Skeletal muscle satellite cell (primary cell): ENCODE measurements around the gene UNC5A.

Source experiments
- H3K27me3 ChIP-seq: 2 replicates; pipeline ENCODE4 v1.7.0; 2013; ENCODE audit warnings: low read length; ENCODE audit not compliant: control insufficient read depth, insufficient read depth
- H3K36me3 ChIP-seq: 2 replicates; pipeline ENCODE4 v1.7.0; 2013; ENCODE audit warnings: mild to moderate bottlenecking, control low read depth, low read length; ENCODE audit not compliant: insufficient read depth
- H3K4me1 ChIP-seq: 2 replicates; pipeline ENCODE4 v1.7.0; 2013; ENCODE audit warnings: low read length; ENCODE audit not compliant: control insufficient read depth, insufficient read depth
- H3K4me2 ChIP-seq: 2 replicates; pipeline ENCODE4 v1.7.0; 2013; ENCODE audit warnings: mild to moderate bottlenecking, low read length
- H3K4me3 ChIP-seq: 2 replicates; pipeline ENCODE4 v1.7.0; 2013; ENCODE audit warnings: low read length
- H3K9ac ChIP-seq: 2 replicates; pipeline ENCODE4 v1.7.0; 2013; ENCODE audit warnings: mild to moderate bottlenecking, low read depth, low read length, moderate library complexity
- H3K9me3 ChIP-seq: replicated peaks from 2 replicates; pipeline ENCODE4 v1.7.0; 2013; ENCODE audit warnings: mild to moderate bottlenecking, control low read depth, low read length

UNC5A gene

DNA sequence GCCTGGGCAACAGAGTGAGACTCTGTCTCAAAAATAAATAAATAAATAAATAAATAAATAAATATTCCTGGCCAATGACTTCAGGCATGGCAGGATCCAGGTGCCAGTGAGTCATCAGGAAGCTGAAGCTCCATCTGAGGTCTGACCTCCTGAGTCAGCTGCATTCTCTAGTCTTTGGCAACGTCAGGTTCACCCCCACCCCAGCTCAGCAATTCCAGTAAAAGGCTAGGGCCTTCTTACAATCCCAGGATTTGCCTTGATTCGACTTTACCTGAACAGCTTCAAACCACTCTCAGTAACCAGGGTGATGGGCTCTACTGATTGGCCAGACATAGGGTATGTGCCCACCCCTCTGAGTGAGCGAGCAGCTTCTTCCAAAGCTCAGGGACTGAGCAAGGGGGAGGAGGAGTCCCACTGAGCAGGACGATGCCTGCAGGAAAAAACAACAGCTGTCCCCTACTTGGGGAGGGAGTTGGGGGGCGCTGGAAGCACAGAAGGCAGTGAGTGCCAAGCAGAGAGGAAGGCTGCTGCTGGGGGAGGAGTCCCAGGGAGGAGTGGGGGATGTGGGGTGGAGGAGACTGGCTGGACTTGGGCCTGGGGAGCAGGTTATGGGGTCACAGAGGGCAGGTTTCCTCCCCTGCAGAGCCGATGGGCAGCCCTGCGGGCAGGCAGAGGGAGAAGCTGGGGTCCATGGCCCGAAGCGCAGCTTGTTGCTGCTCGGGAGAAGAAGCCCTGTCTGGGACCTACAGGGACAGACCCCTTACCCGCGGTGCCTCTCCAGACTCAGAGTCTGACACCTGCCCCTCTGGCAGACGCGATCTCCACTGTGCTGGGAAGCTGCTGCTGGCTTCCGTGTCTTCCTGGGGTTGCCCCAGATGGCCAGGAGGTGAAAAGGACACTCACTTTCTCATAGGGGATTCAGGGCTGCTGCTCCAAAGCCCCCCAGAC lies 25.9 kb upstream of the UNC5A start:
- no peaks in the 10 kb centered on the region for H3K36me3 ChIP-seq
- no peak overlapping the region for H3K9ac ChIP-seq
- H3K4me1 ChIP-seq = no peaks in the 10 kb centered on the region
- H3K9me3 ChIP-seq = no peaks in the 10 kb centered on the region
- H3K4me3 ChIP-seq = no peak overlapping the region
- no peak overlapping the region for H3K4me2 ChIP-seq
- H3K27me3 ChIP-seq = peaks cover 62% of the 10 kb centered on the region

DNA sequence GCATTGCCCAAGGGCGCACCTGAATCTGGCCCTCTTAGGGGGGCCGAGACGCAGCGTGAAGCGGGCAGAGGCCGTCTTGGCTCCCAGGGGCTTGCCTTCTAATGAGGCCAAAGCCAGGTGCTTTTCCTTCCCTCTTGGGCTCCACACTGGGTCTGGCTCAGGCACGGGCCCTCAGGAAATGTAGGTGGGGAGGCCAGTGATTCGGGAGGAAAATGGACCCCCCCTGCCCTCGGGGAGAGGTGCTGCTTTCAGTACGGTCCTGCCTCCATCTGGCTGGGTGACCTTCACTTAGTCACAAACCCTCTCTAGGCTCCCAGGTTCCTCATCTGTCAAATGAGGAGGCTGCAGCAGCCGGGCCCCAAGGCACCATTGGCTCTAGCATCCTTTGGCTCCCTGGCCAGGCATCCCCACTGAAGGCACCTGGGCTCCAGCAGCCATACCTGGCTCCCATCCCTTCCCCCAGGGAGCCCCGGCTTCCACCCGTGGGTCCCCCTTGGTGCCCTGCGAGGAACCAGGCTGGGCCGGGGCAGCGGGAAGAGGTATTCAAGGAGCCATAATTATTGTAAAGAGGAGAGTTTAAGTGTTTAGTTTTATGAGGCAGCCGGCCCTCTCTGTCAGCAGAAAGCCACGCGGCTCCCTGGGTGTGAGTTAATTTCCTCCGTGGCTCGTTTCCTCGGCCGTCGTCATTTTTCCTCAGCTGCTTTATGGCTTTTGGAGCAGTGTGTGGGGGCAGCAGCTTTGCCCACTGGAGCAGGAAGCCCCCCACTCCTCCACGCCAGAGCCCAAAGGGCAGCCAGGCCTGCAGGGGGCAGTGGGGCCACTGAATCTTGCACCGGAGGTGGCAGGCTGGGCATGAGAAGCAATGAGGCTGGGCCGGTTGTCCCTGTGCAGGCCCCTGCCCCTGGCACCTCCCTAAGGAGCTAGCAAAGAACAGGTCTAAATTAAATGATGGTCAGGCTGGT lies 24.9 kb upstream of the UNC5A start:
- H3K4me1 ChIP-seq = no peaks in the 10 kb centered on the region
- no peaks in the 10 kb centered on the region for H3K36me3 ChIP-seq
- no peak overlapping the region for H3K4me3 ChIP-seq
- peaks cover 61% of the 10 kb centered on the region for H3K27me3 ChIP-seq
- no peak overlapping the region for H3K4me2 ChIP-seq
- H3K9ac ChIP-seq = no peak overlapping the region
- no peaks in the 10 kb centered on the region for H3K9me3 ChIP-seq

DNA sequence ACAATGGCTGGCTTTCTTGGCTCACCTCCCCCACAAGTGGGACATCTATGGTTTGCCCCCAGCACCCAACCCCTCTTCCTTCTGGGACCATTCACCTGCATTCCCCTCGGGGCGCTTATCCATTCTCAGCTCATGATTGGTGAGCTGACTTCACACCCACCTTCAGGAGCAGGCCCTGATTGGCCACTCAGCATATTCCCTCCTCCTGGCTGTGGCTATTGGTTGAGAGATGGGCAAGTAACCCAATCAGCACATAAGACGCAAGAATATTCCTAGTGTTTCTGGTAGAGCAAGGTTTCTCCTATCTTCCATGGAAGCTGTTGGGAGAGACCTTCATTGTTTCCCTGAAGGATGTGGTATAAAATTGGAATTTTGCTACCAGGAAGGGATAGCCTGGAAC lies 22.7 kb upstream of the UNC5A start:
- H3K36me3 ChIP-seq = no peaks in the 10 kb centered on the region
- H3K9me3 ChIP-seq = no peaks in the 10 kb centered on the region
- H3K4me1 ChIP-seq = no peaks in the 10 kb centered on the region
- no peak overlapping the region for H3K9ac ChIP-seq
- H3K4me2 ChIP-seq = no peak overlapping the region
- H3K27me3 ChIP-seq = peaks cover 58% of the 10 kb centered on the region
- H3K4me3 ChIP-seq = no peak overlapping the region

DNA sequence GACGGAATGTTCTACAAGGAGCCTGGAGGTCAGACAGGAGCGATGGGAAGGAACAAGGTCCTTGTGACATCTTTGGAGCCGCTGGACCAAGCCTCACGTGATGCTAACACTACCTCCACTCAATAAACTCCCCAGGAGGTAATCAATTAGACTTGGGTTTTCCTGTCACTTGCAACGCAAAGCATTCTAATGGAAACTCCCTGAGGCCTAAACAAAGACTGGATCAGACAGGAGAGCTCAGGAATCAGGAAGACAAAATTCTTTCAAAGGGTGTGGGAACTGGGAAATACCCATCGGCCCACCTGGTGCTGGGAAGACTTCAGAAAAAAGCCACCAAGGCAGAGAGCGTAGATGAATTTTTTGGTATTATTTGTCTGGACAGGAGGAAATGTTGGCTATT lies 22.3 kb upstream of the UNC5A start:
- Histone ChIP-seq H3K4me3 (no peak overlapping the region), H3K27me3 (peaks cover 62% of the 10 kb centered on the region), H3K4me2 (no peak overlapping the region), H3K9ac (no peak overlapping the region), H3K9me3 (no peaks in the 10 kb centered on the region), H3K4me1 (no peaks in the 10 kb centered on the region), H3K36me3 (no peaks in the 10 kb centered on the region)

DNA sequence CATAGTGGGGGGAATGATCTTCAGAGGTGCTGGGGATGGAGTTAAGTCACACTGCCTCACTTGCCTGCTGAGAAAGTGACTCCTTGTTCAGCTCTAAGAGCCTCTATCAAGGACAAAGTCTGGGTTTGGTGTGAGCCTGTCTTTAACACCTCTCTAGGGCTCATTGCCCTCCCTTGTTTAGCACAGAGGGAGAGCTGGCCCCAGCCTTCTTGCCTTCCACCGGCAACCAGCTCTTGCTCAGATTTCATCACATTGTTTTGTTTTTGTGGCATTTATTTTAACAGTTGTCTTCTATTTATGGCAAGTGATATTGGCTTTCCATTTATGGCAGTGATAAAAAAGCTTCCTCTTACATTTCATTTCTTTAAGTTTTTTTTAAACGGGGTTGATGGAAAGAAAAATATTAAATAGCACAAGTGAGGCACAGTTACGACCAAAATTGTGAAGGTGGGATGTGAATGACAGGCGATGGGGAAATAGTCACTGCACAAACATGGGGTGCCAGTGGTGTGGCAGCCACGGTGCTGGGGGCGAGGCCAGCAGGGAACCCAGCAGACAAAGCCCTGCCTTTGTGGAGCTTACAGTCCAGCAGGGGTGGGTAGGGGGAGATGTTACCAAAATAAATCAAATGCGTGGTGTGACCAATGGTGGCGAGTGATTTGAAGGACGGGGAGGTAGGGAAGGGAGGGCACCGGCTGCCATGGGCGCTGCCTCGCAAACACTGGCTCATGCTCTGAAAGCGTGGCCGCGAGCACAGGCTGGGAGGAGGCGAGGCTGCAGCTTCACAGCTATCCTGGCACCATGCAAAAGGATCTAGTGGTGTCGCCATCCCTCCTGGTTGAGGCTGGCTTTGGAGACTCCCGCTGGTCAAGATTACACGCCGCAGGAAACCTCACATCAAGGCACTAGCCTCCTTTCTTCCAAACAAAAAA lies 21.2 kb upstream of the UNC5A start:
- no peak overlapping the region for H3K4me3 ChIP-seq
- H3K27me3 ChIP-seq = peaks cover 73% of the 10 kb centered on the region
- H3K4me1 ChIP-seq = no peaks in the 10 kb centered on the region

DNA sequence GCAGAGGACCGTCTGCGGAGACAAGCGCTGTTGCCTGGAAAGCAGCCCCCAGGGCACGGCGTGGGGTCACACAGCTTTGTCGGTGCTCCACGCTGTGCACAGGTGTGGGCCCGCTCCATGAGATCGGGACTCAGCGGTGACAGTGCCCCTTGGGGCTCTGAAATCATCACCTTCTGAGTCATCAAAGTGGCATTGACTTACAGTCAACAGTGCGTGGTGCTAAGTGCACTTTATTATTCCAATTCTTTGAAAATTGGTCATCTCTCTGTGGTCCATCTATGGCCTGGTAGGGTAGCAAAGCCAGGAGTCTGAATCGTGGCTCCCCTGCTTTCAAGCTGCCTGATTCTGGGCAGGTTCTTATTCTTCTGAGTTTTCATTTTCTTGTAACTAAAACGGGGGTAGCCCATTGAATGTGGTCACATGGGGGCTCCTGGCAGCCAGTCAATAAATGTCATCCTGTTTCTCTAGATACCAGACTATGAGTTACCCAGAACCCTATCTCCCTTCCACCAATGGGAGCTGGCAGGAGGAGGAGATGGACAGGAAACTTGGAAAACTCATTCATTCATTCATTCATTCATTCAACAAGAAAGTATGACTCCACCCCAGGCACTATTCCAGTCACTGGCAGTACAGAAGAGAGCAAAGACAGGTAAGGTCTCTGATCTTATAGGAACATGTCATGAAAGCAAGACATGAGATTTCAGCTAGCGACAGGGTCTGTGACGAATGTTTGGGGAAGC lies 20.3 kb upstream of the UNC5A start:
- Histone ChIP-seq H3K4me1 (no peaks in the 10 kb centered on the region), H3K4me3 (no peak overlapping the region), H3K27me3 (peaks cover 78% of the 10 kb centered on the region), H3K9ac (no peak overlapping the region), H3K36me3 (no peaks in the 10 kb centered on the region), H3K9me3 (no peaks in the 10 kb centered on the region), H3K4me2 (no peak overlapping the region)

More for the DNA sequence above, 21.2 kb upstream of the UNC5A start:
- Histone ChIP-seq H3K36me3 (no peaks in the 10 kb centered on the region), H3K4me2 (no peak overlapping the region), H3K9ac (no peak overlapping the region), H3K9me3 (no peaks in the 10 kb centered on the region)

DNA sequence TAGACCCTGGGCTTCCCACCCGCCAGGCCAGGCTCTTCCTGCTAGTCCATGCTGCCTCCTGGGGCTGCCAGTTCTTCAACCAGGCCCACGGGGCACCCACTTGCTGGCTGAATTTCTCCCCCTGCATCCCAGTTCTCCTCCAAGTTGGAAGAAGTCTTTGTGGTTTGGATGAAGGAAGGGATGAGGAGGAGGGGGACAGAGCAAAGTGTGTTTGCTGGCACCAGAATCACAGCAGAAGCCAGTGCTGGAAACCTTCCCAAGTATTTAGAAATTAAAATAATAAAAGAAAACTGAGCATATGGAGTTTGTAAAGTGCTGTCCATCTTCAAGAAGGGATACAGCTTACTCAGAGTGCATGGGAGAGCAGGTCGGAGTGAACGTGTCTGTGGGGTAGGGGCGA lies 19.4 kb upstream of the UNC5A start:
- Histone ChIP-seq H3K36me3 (no peaks in the 10 kb centered on the region), H3K27me3 (peaks cover 83% of the 10 kb centered on the region), H3K9ac (no peak overlapping the region), H3K4me1 (no peaks in the 10 kb centered on the region), H3K9me3 (no peaks in the 10 kb centered on the region), H3K4me2 (no peak overlapping the region), H3K4me3 (no peak overlapping the region)

DNA sequence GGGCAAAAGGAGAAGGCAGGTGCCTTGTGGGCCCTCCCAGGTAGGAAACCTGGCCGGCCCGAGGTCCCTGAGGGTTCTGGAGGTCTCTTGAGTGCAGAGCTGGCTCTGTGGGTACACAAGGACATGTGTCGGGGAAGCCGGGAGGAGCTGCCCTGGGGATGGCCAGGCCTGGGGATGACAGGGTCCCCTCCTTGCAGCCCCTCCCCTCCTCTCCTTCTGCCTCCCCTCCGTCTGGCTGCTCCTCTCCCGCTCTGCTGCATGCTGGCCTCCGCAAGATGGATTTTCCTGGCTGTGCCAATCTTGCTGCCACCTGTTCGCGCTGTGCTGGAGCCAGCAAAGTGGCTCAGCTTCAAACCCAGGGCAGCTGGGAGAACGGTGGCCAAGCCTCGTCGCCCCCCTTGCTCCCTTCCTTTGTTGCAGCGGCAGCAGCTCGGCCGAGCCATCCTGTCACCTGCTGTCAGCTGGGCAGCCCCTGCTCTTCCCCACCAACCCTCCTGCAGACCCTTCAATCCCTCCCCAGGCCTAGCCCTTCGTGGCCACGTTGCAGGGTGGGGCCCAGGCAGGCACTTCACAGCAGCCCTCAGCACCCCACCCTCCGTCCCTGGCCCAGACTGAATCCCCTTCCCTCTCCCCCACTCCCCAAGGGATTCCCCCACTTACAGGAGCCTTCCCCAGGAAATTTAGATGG lies 17.6 kb upstream of the UNC5A start:
- Histone ChIP-seq H3K27me3 (peaks cover 87% of the 10 kb centered on the region), H3K4me3 (no peak overlapping the region), H3K36me3 (no peaks in the 10 kb centered on the region), H3K4me1 (no peaks in the 10 kb centered on the region), H3K9me3 (no peaks in the 10 kb centered on the region), H3K9ac (no peak overlapping the region), H3K4me2 (no peak overlapping the region)

DNA sequence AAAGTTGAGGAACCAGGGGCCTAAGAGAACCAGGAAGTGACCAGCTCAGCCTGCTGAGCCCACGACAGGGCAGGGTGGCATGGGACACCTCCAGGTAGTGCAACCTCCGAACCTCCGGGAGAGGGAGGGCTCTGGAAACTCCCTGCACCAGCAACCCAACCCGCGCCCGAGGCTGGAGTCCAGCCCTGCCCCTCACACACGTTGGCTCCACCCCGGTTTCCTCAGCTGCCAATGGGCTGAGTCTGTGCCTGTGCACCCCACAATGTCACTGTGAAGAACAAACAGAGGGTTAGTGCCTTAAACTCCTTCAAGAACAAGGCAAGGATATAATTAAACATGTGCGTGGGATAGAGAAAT lies 17.0 kb upstream of the UNC5A start:
- Histone ChIP-seq H3K4me3 (no peak overlapping the region), H3K27me3 (peaks cover 88% of the 10 kb centered on the region), H3K4me1 (no peaks in the 10 kb centered on the region), H3K4me2 (no peak overlapping the region), H3K9me3 (no peaks in the 10 kb centered on the region), H3K36me3 (no peaks in the 10 kb centered on the region), H3K9ac (no peak overlapping the region)

DNA sequence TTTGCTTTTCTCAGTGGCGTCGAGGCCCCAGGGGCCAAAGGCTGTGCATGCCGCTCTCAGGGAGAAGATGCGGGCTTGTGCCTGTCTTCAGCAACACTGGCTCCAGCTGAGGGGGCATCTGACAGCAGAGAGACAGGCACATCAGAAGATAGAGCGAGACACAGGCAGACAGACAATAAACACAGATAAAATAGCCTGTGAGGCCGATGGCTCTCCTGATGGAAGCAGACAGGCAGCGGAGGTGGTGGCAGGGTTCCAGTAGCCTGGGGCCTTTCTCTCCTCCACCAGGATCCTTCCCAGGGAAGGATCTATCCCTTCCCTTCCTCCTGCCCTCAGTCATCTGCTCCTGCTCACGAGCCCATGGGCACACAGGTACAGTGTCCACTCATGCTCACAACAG lies 16.6 kb upstream of the UNC5A start:
- peaks cover 85% of the 10 kb centered on the region for H3K27me3 ChIP-seq
- no peaks in the 10 kb centered on the region for H3K9me3 ChIP-seq

More for the DNA sequence above, 16.6 kb upstream of the UNC5A start:
- Histone ChIP-seq H3K4me3 (no peak overlapping the region), H3K36me3 (no peaks in the 10 kb centered on the region), H3K4me2 (no peak overlapping the region), H3K9ac (no peak overlapping the region), H3K4me1 (no peaks in the 10 kb centered on the region)
